NCI-H1694 (cell line): ENCODE data around the gene PRR20D.
"Not testable (repeated sequence)": the region's sequence is repeated elsewhere in the genome, so short reads cannot be mapped to it uniquely, and the experiment has no call there.

Experiments used
- DNase-seq: peaks from one replicate; lab custom pipeline; 2025; lab: John Stamatoyannopoulos, UW

The PRR20D gene

GRCh38 chr13:57160332-57160731 is at the start of gene PRR20D:
PRR20D (plus strand) TSS chr13:57160632; CDS start chr13:57161019, 387 bp downstream.
- not testable (repeated sequence) for DNase-seq

- DNase-seq = no peak
Observed at GRCh38 chr13:57114945-57115344, 45.5 kb upstream of the PRR20D start.

- peak; percentile 35 for DNase-seq
Observed at GRCh38 chr13:57123681-57124080, 36.8 kb upstream of the PRR20D start.

- DNase-seq = no peak
Observed at GRCh38 chr13:57128909-57129308, 31.5 kb upstream of the PRR20D start.

- no peak for DNase-seq
Observed at GRCh38 chr13:57136093-57136492, 24.3 kb upstream of the PRR20D start.

- DNase-seq = no peak
Observed at GRCh38 chr13:57137585-57137984, 22.8 kb upstream of the PRR20D start.

GRCh38 chr13:57138988-57139387 is 21.4 kb upstream of the PRR20D start:
- no peak for DNase-seq

GRCh38 chr13:57139781-57140180 is 20.7 kb upstream of the PRR20D start:
- DNase-seq = not testable (repeated sequence)

- DNase-seq = not testable (repeated sequence)
Observed at GRCh38 chr13:57140235-57140968, 20.0 kb upstream of the PRR20D start, which contains the start of gene PRR20A. PRR20A (plus strand) TSS chr13:57140918; CDS start chr13:57141305, 387 bp downstream.

GRCh38 chr13:57147188-57147587 is 13.2 kb upstream of the PRR20D start, which contains the start of gene PRR20B:
PRR20B (plus strand) TSS chr13:57147488; CDS start chr13:57147875, 387 bp downstream.
- not testable (repeated sequence) for DNase-seq

GRCh38 chr13:57148106-57148505 is 12.3 kb upstream of the PRR20D start:
- not testable (repeated sequence) for DNase-seq

GRCh38 chr13:57153761-57154160 is 6.7 kb upstream of the PRR20D start, which contains the start of gene PRR20C:
PRR20C (plus strand) TSS chr13:57154061; CDS start chr13:57154448, 387 bp downstream.
- DNase-seq = not testable (repeated sequence)

- DNase-seq = not testable (repeated sequence)
Observed at GRCh38 chr13:57166897-57167296, 6.5 kb downstream of the PRR20D start, which contains the start of gene PRR20E. PRR20E (plus strand) TSS chr13:57167197; CDS start chr13:57167584, 387 bp downstream.

- DNase-seq = no peak
Observed at GRCh38 chr13:57191667-57192066, 31.2 kb downstream of the PRR20D start.

- DNase-seq = no peak
Observed at GRCh38 chr13:57212989-57213388, 52.6 kb downstream of the PRR20D start.
